Keratinocyte (primary cell): ENCODE measurements around the gene SLC25A15.

Experiments used
- EZH2 ChIP-seq: IDR thresholded peaks from one replicate; pipeline ENCODE4 v1.6.1; 2012; ENCODE audit warnings: inconsistent platforms, mild to moderate bottlenecking, low read length, moderate library complexity
- TF ChIP-seq, protein P1 (sequence below), 3 experiments: IDR thresholded peaks in 1 of 3; conservative IDR thresholded peaks in 1 of 3; optimal IDR thresholded peaks in 1 of 3; 2 replicates in 2 of 3; 3 replicates in 1 of 3; pipeline versions ENCODE3 to v1.5.1; 2011; ENCODE audit warnings: low read length in 3 of 3, mild to moderate bottlenecking in 3 of 3, moderate library complexity in 2 of 3, control low read depth in 1 of 3, inconsistent platforms in 1 of 3; ENCODE audit not compliant: insufficient read depth in 2 of 3; ENCODE audit errors: extremely low read depth in 1 of 3

- TF ChIP-seq, protein P1, sequence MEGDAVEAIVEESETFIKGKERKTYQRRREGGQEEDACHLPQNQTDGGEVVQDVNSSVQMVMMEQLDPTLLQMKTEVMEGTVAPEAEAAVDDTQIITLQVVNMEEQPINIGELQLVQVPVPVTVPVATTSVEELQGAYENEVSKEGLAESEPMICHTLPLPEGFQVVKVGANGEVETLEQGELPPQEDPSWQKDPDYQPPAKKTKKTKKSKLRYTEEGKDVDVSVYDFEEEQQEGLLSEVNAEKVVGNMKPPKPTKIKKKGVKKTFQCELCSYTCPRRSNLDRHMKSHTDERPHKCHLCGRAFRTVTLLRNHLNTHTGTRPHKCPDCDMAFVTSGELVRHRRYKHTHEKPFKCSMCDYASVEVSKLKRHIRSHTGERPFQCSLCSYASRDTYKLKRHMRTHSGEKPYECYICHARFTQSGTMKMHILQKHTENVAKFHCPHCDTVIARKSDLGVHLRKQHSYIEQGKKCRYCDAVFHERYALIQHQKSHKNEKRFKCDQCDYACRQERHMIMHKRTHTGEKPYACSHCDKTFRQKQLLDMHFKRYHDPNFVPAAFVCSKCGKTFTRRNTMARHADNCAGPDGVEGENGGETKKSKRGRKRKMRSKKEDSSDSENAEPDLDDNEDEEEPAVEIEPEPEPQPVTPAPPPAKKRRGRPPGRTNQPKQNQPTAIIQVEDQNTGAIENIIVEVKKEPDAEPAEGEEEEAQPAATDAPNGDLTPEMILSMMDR (optimal IDR thresholded peaks at IDR 0.05 in 1 of 3, IDR thresholded peaks at IDR 0.05 in 1 of 3, conservative IDR thresholded peaks at IDR 0.05 in 1 of 3; ENCODE audit: extremely low read depth in 1 of 3, insufficient read depth in 2 of 3, low read length in 3 of 3), result no peak
- TF ChIP-seq EZH2, result no peak
Measured at GRCh38 chr13:40779796-40780285, 9.6 kb upstream of the SLC25A15 start.
